GM19395 (cell line): Measurements from ENCODE around the gene ADGRV1.

ENCODE experiments used
- ATAC-seq: cut with Tn5 transposase; IDR thresholded peaks from one replicate; pipeline ENCODE4 v1.9.1; 2021; ENCODE audit warnings: mild to moderate bottlenecking, moderate library complexity; ENCODE audit not compliant: unreplicated experiment

ADGRV1 gene

GRCh38 chr5:91092859-91093783 is 534.5 kb downstream of the ADGRV1 start:
- no peak for ATAC-seq

GRCh38 chr5:91095313-91095712 is 536.7 kb downstream of the ADGRV1 start:
- no peak for ATAC-seq

GRCh38 chr5:91095786-91096385 is 537.3 kb downstream of the ADGRV1 start:
- ATAC-seq, result no peak

- no peak for ATAC-seq
Measured at GRCh38 chr5:91098541-91098940, 539.9 kb downstream of the ADGRV1 start.

GRCh38 chr5:91101600-91102379 is 543.2 kb downstream of the ADGRV1 start:
- peak; percentile 99 for ATAC-seq

- no peak for ATAC-seq
Measured at GRCh38 chr5:91103353-91104061, 544.9 kb downstream of the ADGRV1 start.

- no peak for ATAC-seq
Measured at GRCh38 chr5:91104062-91104448, 545.5 kb downstream of the ADGRV1 start.

- no peak for ATAC-seq
Measured at GRCh38 chr5:91106842-91107511, 548.4 kb downstream of the ADGRV1 start.

GRCh38 chr5:91109634-91110033 is 551.0 kb downstream of the ADGRV1 start:
- no peak for ATAC-seq

- ATAC-seq, result no peak
Measured at GRCh38 chr5:91110686-91111085, 552.1 kb downstream of the ADGRV1 start.

- no peak for ATAC-seq
Measured at GRCh38 chr5:91111473-91112238, 553.1 kb downstream of the ADGRV1 start.

GRCh38 chr5:91114658-91115057 is 556.1 kb downstream of the ADGRV1 start:
- ATAC-seq, result no peak

- ATAC-seq, result no peak
Measured at GRCh38 chr5:91118354-91118753, 559.8 kb downstream of the ADGRV1 start.

- no peak for ATAC-seq
Measured at GRCh38 chr5:91118796-91119195, 560.2 kb downstream of the ADGRV1 start.

- no peak for ATAC-seq
Measured at GRCh38 chr5:91119217-91119616, 560.6 kb downstream of the ADGRV1 start.

- ATAC-seq, result no peak
Measured at GRCh38 chr5:91119981-91120850, 561.6 kb downstream of the ADGRV1 start.

- no peak for ATAC-seq
Measured at GRCh38 chr5:91121347-91121993, 562.9 kb downstream of the ADGRV1 start.

- ATAC-seq, result no peak
Measured at GRCh38 chr5:91122651-91123050, 564.1 kb downstream of the ADGRV1 start.
